Stimulated activated CD4-positive, alpha-beta T cell treated with anti-CD3 and anti-CD28 coated beads, Interleukin-1b, Interleukin-23, amount 100 ng/mL, for 1 hour (primary cell): ENCODE measurements around the gene APLN.

Experiments used
- DNase-seq, 2 donors: peaks; one replicate each; pipeline ENCODE4 v3.0.0-alpha.2; 2020; ENCODE audit warnings: low read depth in 2 of 2

Gene APLN

GRCh38 chrX:129661369-129661768 lies 6.6 kb upstream of the APLN start:
- DNase-seq, result no peak

- DNase-seq, result no peak
These were observed 5.1 kb upstream of the APLN start for GRCh38 chrX:129659861-129660260.

GRCh38 chrX:129659141-129659540 lies 4.4 kb upstream of the APLN start:
- no peak for DNase-seq

GRCh38 chrX:129658429-129658828 lies 3.7 kb upstream of the APLN start:
- no peak for DNase-seq

GRCh38 chrX:129655547-129656249 lies 942 bp upstream of the APLN start:
- DNase-seq, result no peak

- no peak for DNase-seq
These were observed 645 bp downstream of the APLN start for GRCh38 chrX:129653971-129654651.

GRCh38 chrX:129653181-129653970 lies 1.4 kb downstream of the APLN start:
- no peak for DNase-seq

GRCh38 chrX:129652565-129653169 lies 2.1 kb downstream of the APLN start:
- DNase-seq, result no peak

- DNase-seq, result no peak
These were observed 2.8 kb downstream of the APLN start for GRCh38 chrX:129651756-129652564.

GRCh38 chrX:129650821-129651510 lies 3.8 kb downstream of the APLN start:
- no peak for DNase-seq

- DNase-seq, result no peak
These were observed 4.5 kb downstream of the APLN start for GRCh38 chrX:129650183-129650689.

- DNase-seq, result no peak
These were observed 5.2 kb downstream of the APLN start for GRCh38 chrX:129649268-129650182.

- DNase-seq, result no peak
These were observed 6.1 kb downstream of the APLN start for GRCh38 chrX:129648514-129649267.

GRCh38 chrX:129647418-129648410 lies 7.0 kb downstream of the APLN start:
- no peak for DNase-seq

GRCh38 chrX:129646566-129647417 lies 8.0 kb downstream of the APLN start:
- no peak for DNase-seq

GRCh38 chrX:129642641-129643040 lies 12.1 kb downstream of the APLN start:
- DNase-seq, result no peak

GRCh38 chrX:129641941-129642340 lies 12.8 kb downstream of the APLN start:
- no peak for DNase-seq
